ENCODE data around the gene RNF39.
"Not testable (repeated sequence)": the region's sequence is repeated elsewhere in the genome, so short reads cannot be mapped to it uniquely, and the experiment has no call there.

The RNF39 gene

GRCh38 chr6:30075094-30075789 lies at the start of gene RNF39:
TSS of gene RNF39 (minus strand) at chr6:30075769. CDS start at chr6:30075585, 184 bp downstream.
- POLR2A ChIA-PET: no interaction called here

GRCh38 chr6:30122515-30122914 lies 46.9 kb upstream of the RNF39 start:
- DNase-seq (ENCODE audit: extremely low spot score): no peak
- TF ChIP-seq FOXK2 (IDR thresholded peaks at IDR 0.05): no peak
- TF ChIP-seq, protein P1, sequence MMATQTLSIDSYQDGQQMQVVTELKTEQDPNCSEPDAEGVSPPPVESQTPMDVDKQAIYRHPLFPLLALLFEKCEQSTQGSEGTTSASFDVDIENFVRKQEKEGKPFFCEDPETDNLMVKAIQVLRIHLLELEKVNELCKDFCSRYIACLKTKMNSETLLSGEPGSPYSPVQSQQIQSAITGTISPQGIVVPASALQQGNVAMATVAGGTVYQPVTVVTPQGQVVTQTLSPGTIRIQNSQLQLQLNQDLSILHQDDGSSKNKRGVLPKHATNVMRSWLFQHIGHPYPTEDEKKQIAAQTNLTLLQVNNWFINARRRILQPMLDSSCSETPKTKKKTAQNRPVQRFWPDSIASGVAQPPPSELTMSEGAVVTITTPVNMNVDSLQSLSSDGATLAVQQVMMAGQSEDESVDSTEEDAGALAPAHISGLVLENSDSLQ (IDR thresholded peaks at IDR 0.05): peak; percentile 57
- CTCF ChIA-PET: interaction anchor here (1.9 kb wide), 1 partner anchor 9 kb away, joined by 18 read pairs; no protein-coding TSS in a partner anchor
- POLR2A ChIA-PET: interaction anchor here (1.1 to 1.5 kb wide), 2 partner anchors 21 to 62 kb away, joined by 3 to 5 read pairs; partner anchors contain the start of gene POLR1H

More at GRCh38 chr6:30075094-30075789, at the start of gene RNF39:
- TF ChIP-seq TARDBP (IDR thresholded peaks at IDR 0.05) (no peak), FOXK2 (IDR thresholded peaks at IDR 0.05) (no peak), ARNT (IDR thresholded peaks at IDR 0.05) (no peak), L3MBTL2 (conservative IDR thresholded peaks at IDR 0.05) (no peak), SUZ12 (IDR thresholded peaks at IDR 0.05) (no peak), FOXM1 (IDR thresholded peaks at IDR 0.05; ENCODE audit: borderline replicate concordance) (no peak), CTBP1 (IDR thresholded peaks at IDR 0.05; ENCODE audit: borderline replicate concordance) (no peak), LEF1 (IDR thresholded peaks at IDR 0.05; ENCODE audit: borderline replicate concordance) (no peak), BHLHE40 (IDR thresholded peaks at IDR 0.05; ENCODE audit: borderline replicate concordance) (no peak), SP1 (IDR thresholded peaks at IDR 0.05) (no peak), FOXA1 (IDR thresholded peaks at IDR 0.05) (no peak), ZNF384 (IDR thresholded peaks at IDR 0.05) (no peak), NFRKB (IDR thresholded peaks at IDR 0.05) (no peak), ELF4 (IDR thresholded peaks at IDR 0.05) (no peak), HDGF (IDR thresholded peaks at IDR 0.05; ENCODE audit: borderline replicate concordance) (no peak)
- TF ChIP-seq, protein P1 (IDR thresholded peaks at IDR 0.05): no peak
- CTCF ChIA-PET: no interaction called here
- no peak for DNase-seq (ENCODE audit: extremely low spot score)

GRCh38 chr6:30121446-30122366 lies 46.1 kb upstream of the RNF39 start:
- no peak for DNase-seq (ENCODE audit: extremely low spot score)
- TF ChIP-seq TARDBP (IDR thresholded peaks at IDR 0.05) (no peak), HDGF (IDR thresholded peaks at IDR 0.05; ENCODE audit: borderline replicate concordance) (no peak), SUZ12 (IDR thresholded peaks at IDR 0.05) (no peak), FOXM1 (IDR thresholded peaks at IDR 0.05; ENCODE audit: borderline replicate concordance) (no peak), ARNT (IDR thresholded peaks at IDR 0.05) (no peak), L3MBTL2 (conservative IDR thresholded peaks at IDR 0.05) (no peak), ZNF384 (IDR thresholded peaks at IDR 0.05) (no peak), FOXA1 (IDR thresholded peaks at IDR 0.05) (no peak), LEF1 (IDR thresholded peaks at IDR 0.05; ENCODE audit: borderline replicate concordance) (no peak), NFRKB (IDR thresholded peaks at IDR 0.05) (no peak), FOXK2 (IDR thresholded peaks at IDR 0.05) (no peak), ELF4 (IDR thresholded peaks at IDR 0.05) (no peak), BHLHE40 (IDR thresholded peaks at IDR 0.05; ENCODE audit: borderline replicate concordance) (no peak), SP1 (IDR thresholded peaks at IDR 0.05) (no peak)
- TF ChIP-seq, protein P1 (IDR thresholded peaks at IDR 0.05): no peak
- CTCF ChIA-PET: interaction anchor here (1.9 kb wide), 1 partner anchor 10 kb away, joined by 18 read pairs; no protein-coding TSS in a partner anchor
- POLR2A ChIA-PET: interaction anchor here (1.1 to 1.5 kb wide), 2 partner anchors 20 to 61 kb away, joined by 3 to 5 read pairs; partner anchors contain the start of gene POLR1H

GRCh38 chr6:30118691-30119090 lies 43.1 kb upstream of the RNF39 start:
- CTCF ChIA-PET: interaction anchor here (1.9 kb wide), 1 partner anchor 14 kb away, joined by 5 read pairs; no protein-coding TSS in a partner anchor
- POLR2A ChIA-PET: interaction anchor here (1.2 kb wide), 1 partner anchor 17 kb away, joined by 4 read pairs; no protein-coding TSS in a partner anchor
- not testable (repeated sequence) for DNase-seq (ENCODE audit: extremely low spot score)

DNA sequence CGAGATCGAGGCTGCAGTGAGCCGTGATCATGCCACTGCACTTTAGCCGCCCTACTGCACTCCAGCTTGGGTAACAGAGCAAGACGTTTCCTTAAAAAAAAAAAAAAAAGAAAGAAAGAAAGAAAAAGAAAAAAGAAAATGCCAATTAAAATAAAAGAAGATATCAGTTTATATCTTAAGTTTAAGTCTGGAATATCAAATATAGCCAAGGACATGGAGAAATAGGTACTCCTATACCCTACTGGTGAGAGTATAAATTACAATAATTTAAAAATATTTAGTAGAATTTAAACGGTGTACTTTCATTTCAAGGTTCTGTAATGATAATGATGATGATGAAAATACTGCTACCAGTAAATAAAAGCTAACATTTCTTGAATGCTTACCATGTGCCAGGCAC lies 41.2 kb upstream of the RNF39 start:
- DNase-seq (ENCODE audit: extremely low spot score): no peak
- CTCF ChIA-PET: no interaction called here
- POLR2A ChIA-PET: no interaction called here
- TF ChIP-seq ARNT (IDR thresholded peaks at IDR 0.05): no peak
- no peak for TF ChIP-seq BHLHE40 (IDR thresholded peaks at IDR 0.05; ENCODE audit: borderline replicate concordance)

DNA sequence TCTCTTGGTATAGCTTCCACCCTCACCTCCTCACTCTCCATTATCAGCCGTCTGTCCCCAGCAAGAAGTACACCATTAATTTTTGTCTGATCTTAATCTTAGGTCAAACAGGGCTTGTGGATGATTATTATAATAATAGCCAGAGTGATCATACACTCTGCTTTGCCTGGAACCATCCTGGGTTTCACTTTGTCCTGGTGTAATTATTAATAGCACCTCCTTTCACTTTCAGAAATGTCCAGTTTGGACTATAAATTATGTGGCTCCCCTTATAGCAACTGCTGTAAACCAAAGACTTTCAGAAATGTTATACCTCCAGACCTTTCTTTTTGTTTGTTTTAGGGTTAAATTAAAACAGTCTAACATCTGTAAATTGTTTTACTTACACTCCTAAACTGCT lies 38.3 kb upstream of the RNF39 start:
- ChIA-PET POLR2A (interaction anchor here (1.2 to 1.4 kb wide), 2 partner anchors 12 to 53 kb away, joined by 3 read pairs; partner anchors contain the start of gene POLR1H), CTCF (interaction anchor here (0.7 to 1.7 kb wide), 3 partner anchors 12 to 18 kb away, joined by 3 to 7 read pairs (median 3); no protein-coding TSS in a partner anchor)
- no peak for DNase-seq (ENCODE audit: extremely low spot score)
- TF ChIP-seq, protein P1 (IDR thresholded peaks at IDR 0.05): no peak
- TF ChIP-seq FOXM1 (IDR thresholded peaks at IDR 0.05; ENCODE audit: borderline replicate concordance) (no peak), CTBP1 (IDR thresholded peaks at IDR 0.05; ENCODE audit: borderline replicate concordance) (no peak), BHLHE40 (IDR thresholded peaks at IDR 0.05; ENCODE audit: borderline replicate concordance) (no peak), TARDBP (IDR thresholded peaks at IDR 0.05) (no peak), HDGF (IDR thresholded peaks at IDR 0.05; ENCODE audit: borderline replicate concordance) (no peak), L3MBTL2 (conservative IDR thresholded peaks at IDR 0.05) (no peak), FOXK2 (IDR thresholded peaks at IDR 0.05) (no peak), ZNF384 (IDR thresholded peaks at IDR 0.05) (no peak), SUZ12 (IDR thresholded peaks at IDR 0.05) (no peak), ELF4 (IDR thresholded peaks at IDR 0.05) (no peak), NFRKB (IDR thresholded peaks at IDR 0.05) (no peak)
